Suprapubic skin (tissue), 4 donors: ENCODE data around the gene BMP2K. TPM values are rescaled to one million over a fixed set of nuclear protein-coding genes. Genes with fewer than 3 reads are reported as not detected.

Experiments used
- DNase-seq, 2 donors: peaks; one replicate each; pipeline ENCODE4 v3.0.0-alpha.2; 2019; ENCODE audit warnings: low spot score in 2 of 2
- H3K27ac ChIP-seq: fragments of 200-600 bp; sonication (generic); one replicate; pipeline ENCODE4 v1.5.1; 2019
- H3K27me3 ChIP-seq: fragments of 200-600 bp; sonication (generic); one replicate; pipeline ENCODE4 v1.5.1; 2019
- H3K36me3 ChIP-seq: fragments of 200-600 bp; sonication (generic); one replicate; pipeline ENCODE4 v1.5.1; 2019
- H3K4me1 ChIP-seq: fragments of 200-600 bp; sonication (generic); one replicate; pipeline ENCODE4 v1.5.1; 2019
- H3K4me3 ChIP-seq: fragments of 200-600 bp; sonication (generic); one replicate; pipeline ENCODE4 v1.5.1; 2019; ENCODE audit warnings: mild to moderate bottlenecking
- H3K9me3 ChIP-seq: fragments of 200-600 bp; sonication (generic); one replicate; pipeline ENCODE4 v1.5.1; 2019
- EP300 ChIP-seq: sonication (generic); formaldehyde crosslinking; IDR thresholded peaks from one replicate; pipeline ENCODE4 v1.6.1; 2017; ENCODE audit warnings: antibody characterized with exemption
- POLR2A ChIP-seq, 2 donors: fragments of 450-650 bp; IDR thresholded peaks; one replicate each; pipeline ENCODE4 v1.6.1; 2017; ENCODE audit warnings: antibody characterized with exemption in 2 of 2, mild to moderate bottlenecking in 2 of 2, moderate library complexity in 2 of 2
- POLR2AphosphoS5 ChIP-seq, 3 donors: sonication (generic); formaldehyde crosslinking; IDR thresholded peaks; one replicate each; pipeline ENCODE4 v1.6.1; 2017; ENCODE audit warnings: antibody characterized with exemption in 3 of 3
- WGBS: methylation state at CpG from one replicate; pipeline ENCODE4 v1.1.5; 2018; 5-methylcytosine and 5-hydroxymethylcytosine counted together
- total RNA-seq, 4 donors: library from RNA; depleted of rRNA; stranded (reverse); fragments of >200 nt; gene quantifications; one replicate each; pipeline ENCODE4 v1.1.0, GENCODE V29; 2016
- TF ChIP-seq, protein P1 (sequence below), 2 donors: fragments of 200-600 bp in 1 of 2; fragments of 450-650 bp in 1 of 2; sonication (generic) in 1 of 2; IDR thresholded peaks; one replicate each; pipeline ENCODE4 v1.5.1; 2016 to 2019; ENCODE audit warnings: antibody characterized with exemption in 2 of 2, mild to moderate bottlenecking in 1 of 2, moderate library complexity in 1 of 2

Gene BMP2K
- total RNA-seq, 4 donors from 2014 or later, result 29.7 to 79.1 (median 34.2) TPM

DNA sequence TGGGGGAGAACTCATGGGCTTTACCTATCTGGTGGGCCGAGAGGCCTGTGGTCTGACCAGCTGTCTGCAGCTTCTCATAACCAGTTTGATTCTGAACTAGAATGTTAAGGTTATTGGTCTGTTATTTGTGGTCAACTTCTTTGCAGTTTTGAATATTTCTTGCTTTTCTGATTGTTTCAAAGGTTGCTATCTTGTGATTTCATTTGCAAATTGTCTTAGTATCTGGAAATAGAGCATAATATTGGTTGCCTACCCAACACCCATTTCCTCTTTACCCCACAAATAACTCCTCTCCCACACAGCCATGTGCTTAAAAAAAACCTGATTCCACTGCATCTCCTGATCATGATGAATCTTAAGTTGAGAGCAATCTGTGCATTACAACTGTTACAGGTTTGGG, 39.1 kb upstream of the BMP2K start:
- no peaks in the 10 kb centered on the region for H3K9me3 ChIP-seq
- H3K36me3 ChIP-seq, result no peaks in the 10 kb centered on the region
- H3K4me3 ChIP-seq, result no peak overlapping the region
- 100% methylated on average over 1 of the region's 1 CpG for WGBS
- no peak for DNase-seq
- no peaks in the 10 kb centered on the region for H3K27me3 ChIP-seq
- H3K27ac ChIP-seq, result no peak overlapping the region
- no peaks in the 10 kb centered on the region for H3K4me1 ChIP-seq
- TF ChIP-seq EP300 (no peak), POLR2AphosphoS5 (IDR thresholded peaks at IDR 0.05) (no peak), POLR2A (IDR thresholded peaks at IDR 0.05) (no peak)
- TF ChIP-seq, protein P1, sequence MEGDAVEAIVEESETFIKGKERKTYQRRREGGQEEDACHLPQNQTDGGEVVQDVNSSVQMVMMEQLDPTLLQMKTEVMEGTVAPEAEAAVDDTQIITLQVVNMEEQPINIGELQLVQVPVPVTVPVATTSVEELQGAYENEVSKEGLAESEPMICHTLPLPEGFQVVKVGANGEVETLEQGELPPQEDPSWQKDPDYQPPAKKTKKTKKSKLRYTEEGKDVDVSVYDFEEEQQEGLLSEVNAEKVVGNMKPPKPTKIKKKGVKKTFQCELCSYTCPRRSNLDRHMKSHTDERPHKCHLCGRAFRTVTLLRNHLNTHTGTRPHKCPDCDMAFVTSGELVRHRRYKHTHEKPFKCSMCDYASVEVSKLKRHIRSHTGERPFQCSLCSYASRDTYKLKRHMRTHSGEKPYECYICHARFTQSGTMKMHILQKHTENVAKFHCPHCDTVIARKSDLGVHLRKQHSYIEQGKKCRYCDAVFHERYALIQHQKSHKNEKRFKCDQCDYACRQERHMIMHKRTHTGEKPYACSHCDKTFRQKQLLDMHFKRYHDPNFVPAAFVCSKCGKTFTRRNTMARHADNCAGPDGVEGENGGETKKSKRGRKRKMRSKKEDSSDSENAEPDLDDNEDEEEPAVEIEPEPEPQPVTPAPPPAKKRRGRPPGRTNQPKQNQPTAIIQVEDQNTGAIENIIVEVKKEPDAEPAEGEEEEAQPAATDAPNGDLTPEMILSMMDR (IDR thresholded peaks at IDR 0.05), result no peak

DNA sequence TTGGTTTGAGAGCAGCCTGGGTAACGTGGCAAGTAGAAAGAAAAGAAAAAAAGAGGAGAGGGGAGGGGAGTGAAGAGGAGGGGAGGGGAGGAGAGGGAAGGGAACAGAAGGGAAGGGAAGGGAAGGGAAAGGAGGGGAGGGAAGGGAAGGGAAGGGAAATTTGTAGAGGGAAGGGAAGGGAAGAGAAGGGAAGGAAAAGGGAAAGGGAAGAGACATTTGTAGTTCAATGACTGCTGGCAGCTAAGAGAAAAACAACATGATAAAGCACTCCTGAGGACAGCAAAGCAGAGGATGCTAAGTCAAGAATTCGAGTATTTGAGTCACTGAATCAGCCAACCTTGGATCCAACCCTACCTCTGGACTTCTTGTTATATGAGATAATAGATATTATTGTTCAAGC, 38.2 kb upstream of the BMP2K start:
- Histone ChIP-seq H3K36me3 (no peaks in the 10 kb centered on the region), H3K27ac (no peak overlapping the region), H3K27me3 (no peaks in the 10 kb centered on the region), H3K4me3 (no peak overlapping the region), H3K9me3 (no peaks in the 10 kb centered on the region), H3K4me1 (no peaks in the 10 kb centered on the region)
- TF ChIP-seq POLR2AphosphoS5 (IDR thresholded peaks at IDR 0.05) (no peak), POLR2A (IDR thresholded peaks at IDR 0.05) (no peak), EP300 (no peak)
- TF ChIP-seq, protein P1 (IDR thresholded peaks at IDR 0.05), result no peak
- WGBS, result 65% methylated on average over 2 of the region's 2 CpGs
- no peak for DNase-seq

DNA sequence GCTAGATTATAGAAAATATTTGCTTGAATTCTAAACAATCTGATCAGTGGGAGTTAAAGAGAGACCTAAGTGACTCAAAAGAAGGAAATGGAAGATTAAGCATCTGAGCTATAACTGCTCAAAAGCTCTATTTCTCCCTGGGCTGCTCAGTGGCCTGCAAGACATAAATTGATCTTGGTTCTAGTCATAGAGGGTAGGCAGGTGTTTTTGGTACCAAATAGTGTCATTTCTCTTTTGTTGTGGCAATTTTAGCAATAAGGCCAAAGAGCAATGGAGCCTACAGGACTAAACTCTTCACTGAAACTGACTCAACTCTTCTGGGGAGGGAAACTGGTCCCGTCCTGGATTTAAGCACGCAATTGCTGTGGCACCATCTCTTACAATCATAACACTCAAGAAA, 33.9 kb upstream of the BMP2K start:
- DNase-seq, result no peak
- TF ChIP-seq EP300 (no peak), POLR2AphosphoS5 (IDR thresholded peaks at IDR 0.05) (no peak), POLR2A (IDR thresholded peaks at IDR 0.05) (no peak)
- TF ChIP-seq, protein P1 (IDR thresholded peaks at IDR 0.05), result no peak
- H3K36me3 ChIP-seq, result no peaks in the 10 kb centered on the region
- no peak overlapping the region for H3K4me3 ChIP-seq
- no peaks in the 10 kb centered on the region for H3K27me3 ChIP-seq
- H3K4me1 ChIP-seq, result no peaks in the 10 kb centered on the region
- H3K27ac ChIP-seq, result no peak overlapping the region
- 100% methylated on average over 2 of the region's 2 CpGs for WGBS
- no peaks in the 10 kb centered on the region for H3K9me3 ChIP-seq

DNA sequence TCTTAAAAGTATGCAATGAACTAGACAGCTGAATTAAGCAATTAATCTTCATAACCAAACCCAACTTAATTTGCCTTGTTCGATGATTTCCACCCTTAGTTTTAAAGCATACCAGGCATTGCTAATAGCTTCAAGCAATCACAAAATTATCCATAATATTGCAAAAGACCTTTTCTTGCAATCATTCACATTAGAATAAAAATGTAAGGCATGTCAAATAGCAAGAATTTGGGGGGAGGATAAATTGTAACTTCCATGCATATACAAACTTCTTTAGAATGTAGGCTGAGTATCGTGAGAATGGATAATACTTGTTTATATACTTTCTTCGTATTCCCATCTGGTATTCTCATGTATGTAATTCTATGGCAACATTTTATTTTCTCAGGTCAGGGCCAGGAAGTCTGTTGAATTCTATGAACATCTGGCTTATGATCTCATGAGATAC, 28.7 kb upstream of the BMP2K start:
- WGBS, result 50% methylated on average over 3 of the region's 3 CpGs
- no peaks in the 10 kb centered on the region for H3K9me3 ChIP-seq
- no peak overlapping the region for H3K4me3 ChIP-seq
- H3K27ac ChIP-seq, result no peak overlapping the region
- no peaks in the 10 kb centered on the region for H3K36me3 ChIP-seq
- no peak for DNase-seq
- no peaks in the 10 kb centered on the region for H3K27me3 ChIP-seq
- TF ChIP-seq, protein P1 (IDR thresholded peaks at IDR 0.05), result no peak
- no peak for TF ChIP-seq EP300
- no peak for TF ChIP-seq POLR2AphosphoS5 (IDR thresholded peaks at IDR 0.05)
- no peak for TF ChIP-seq POLR2A (IDR thresholded peaks at IDR 0.05)
- no peaks in the 10 kb centered on the region for H3K4me1 ChIP-seq

DNA sequence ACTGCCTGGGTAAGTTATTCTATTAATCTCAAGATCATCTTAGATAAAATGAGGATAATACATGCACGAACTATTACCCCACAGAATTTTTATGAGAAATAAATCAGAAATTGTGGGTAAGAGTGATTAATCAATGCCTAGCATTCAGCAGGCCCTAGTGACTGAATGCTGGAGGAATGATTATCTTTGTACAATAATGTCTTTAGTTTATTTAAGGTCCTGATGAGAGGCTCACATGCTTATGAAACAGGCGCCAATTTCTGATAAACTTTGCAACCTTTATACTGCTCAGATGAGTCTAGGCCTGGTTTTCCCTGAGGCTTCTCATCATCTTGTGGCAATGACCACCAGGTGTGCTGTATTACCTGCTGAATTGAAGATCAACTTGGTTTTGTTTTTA, 27.8 kb upstream of the BMP2K start:
- Histone ChIP-seq H3K36me3 (no peaks in the 10 kb centered on the region), H3K9me3 (no peaks in the 10 kb centered on the region), H3K27ac (no peak overlapping the region), H3K4me3 (no peak overlapping the region), H3K27me3 (no peaks in the 10 kb centered on the region), H3K4me1 (no peaks in the 10 kb centered on the region)
- 86% methylated on average over 2 of the region's 2 CpGs for WGBS
- TF ChIP-seq, protein P1 (IDR thresholded peaks at IDR 0.05), result no peak
- TF ChIP-seq EP300 (no peak), POLR2A (IDR thresholded peaks at IDR 0.05) (no peak), POLR2AphosphoS5 (IDR thresholded peaks at IDR 0.05) (no peak)
- no peak for DNase-seq
